ENCODE data around the gene WWOX.

DNA sequence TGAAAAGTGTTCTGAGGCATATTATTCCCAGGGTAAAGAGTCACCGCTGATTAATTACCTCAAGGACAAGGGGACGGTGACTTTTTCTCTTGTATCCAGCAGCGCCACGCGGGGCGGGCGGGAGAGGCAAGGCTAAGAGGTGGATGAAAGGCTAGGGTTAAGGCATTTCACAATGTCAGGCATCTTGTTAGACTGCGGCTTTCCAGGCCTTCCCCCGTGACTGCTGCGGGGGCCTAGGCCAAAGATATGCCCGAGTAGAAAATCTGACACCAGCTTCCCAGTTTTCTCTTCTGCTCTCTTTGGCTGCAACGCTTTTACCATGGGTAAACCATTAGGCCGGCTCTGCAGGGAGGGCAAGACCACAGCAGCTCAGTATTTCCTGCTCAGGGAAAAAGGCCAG, 802.9 kb downstream of the WWOX start:
- no peak for TF ChIP-seq POLR2A (IDR thresholded peaks at IDR 0.05)
- TF ChIP-seq, protein P1, sequence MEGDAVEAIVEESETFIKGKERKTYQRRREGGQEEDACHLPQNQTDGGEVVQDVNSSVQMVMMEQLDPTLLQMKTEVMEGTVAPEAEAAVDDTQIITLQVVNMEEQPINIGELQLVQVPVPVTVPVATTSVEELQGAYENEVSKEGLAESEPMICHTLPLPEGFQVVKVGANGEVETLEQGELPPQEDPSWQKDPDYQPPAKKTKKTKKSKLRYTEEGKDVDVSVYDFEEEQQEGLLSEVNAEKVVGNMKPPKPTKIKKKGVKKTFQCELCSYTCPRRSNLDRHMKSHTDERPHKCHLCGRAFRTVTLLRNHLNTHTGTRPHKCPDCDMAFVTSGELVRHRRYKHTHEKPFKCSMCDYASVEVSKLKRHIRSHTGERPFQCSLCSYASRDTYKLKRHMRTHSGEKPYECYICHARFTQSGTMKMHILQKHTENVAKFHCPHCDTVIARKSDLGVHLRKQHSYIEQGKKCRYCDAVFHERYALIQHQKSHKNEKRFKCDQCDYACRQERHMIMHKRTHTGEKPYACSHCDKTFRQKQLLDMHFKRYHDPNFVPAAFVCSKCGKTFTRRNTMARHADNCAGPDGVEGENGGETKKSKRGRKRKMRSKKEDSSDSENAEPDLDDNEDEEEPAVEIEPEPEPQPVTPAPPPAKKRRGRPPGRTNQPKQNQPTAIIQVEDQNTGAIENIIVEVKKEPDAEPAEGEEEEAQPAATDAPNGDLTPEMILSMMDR (IDR thresholded peaks at IDR 0.05) = no peak

Data from right lobe of liver (tissue), 4 donors.